CD1c-positive myeloid dendritic cell (primary cell): Measurements from ENCODE around the gene SHLD1.
"Not testable (repeated sequence)": the region's sequence is repeated elsewhere in the genome, so short reads cannot be mapped to it uniquely, and the experiment has no call there.

ENCODE experiments used
- DNase-seq: peaks from one replicate; pipeline ENCODE4 v3.0.0-alpha.2; 2016; ENCODE audit errors: extremely low spot score

Gene SHLD1

DNA sequence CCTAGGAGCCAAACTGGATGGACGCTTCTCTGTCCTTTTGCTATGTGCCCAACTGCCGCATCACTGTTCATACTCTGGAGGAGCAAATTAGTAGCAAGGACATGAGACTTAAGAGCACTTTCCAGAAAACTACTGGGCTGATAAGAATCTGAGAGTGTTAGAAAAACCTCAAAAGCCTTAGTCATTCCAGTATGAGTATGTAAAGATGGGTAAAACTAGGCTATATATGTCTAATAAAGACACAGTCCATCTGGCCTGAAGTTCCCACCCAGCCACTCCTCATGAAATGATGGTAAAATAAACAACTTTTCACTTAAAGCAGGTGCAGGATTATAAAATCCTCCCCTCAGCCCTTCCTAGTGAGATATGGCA, 30.6 kb downstream of the SHLD1 start:
- DNase-seq, result no peak

DNA sequence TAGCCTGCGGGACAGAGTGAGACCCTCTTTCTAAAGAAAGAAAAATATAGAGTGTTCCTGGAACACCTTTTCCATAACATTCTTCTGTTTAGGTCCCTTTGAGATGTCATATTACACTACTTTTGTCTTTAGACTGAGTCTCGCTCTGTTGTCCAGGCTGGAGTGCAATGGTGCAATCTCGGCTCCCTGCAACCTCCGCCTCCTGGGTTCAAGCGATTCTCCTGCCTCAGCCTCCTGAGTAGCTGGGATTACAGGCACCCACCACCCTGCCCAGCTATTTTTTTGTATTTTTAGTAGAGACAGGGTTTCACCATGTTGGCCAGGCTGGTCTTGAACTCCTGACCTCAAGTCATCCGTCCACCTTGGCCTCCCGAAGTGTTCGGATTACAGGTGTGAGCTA, 31.2 kb downstream of the SHLD1 start:
- not testable (repeated sequence) for DNase-seq

DNA sequence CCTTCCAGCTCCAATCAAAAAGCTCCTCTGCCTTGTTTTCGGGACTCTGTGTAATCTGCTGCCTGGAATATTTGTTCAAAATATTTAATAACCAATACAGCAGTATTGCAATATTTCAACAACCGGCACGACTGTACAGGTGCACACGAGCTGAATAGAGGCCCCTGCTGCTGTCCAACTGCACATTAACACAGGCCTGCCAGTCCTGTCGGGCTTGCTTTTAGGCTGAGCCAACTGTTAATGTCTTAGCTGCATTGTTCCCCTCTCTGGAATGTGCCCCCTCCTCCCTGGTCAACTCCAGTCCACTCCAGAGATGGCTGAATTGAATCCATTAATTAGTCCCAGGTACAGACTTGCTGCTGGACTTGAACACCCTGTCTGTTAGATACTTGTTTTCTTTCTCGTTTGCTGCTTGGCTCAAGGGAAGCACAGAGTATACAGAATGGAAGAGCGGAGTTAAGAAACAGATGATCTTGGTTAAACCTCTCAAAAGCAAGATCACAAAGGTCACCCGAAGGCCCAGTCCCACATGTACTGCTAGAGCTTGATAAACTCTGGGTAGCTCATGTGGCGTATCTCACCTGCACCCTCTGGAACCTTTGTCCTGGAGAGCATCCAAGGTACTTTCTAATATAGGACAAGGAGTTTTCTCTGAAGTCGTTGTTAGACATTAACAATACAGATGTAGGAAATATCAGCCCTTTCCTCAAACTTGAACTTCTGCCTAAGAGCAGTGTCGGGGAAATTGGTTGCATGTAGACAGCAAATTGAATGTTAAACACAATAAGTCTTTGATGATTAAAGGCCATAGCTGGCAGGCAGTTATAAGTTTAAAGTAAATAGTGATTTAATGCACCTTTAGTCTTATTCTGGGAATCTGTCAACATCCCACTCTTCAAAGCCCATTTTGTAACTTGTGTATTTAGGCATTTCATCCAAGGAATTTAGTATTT, 31.9 kb downstream of the SHLD1 start:
- DNase-seq, result no peak

DNA sequence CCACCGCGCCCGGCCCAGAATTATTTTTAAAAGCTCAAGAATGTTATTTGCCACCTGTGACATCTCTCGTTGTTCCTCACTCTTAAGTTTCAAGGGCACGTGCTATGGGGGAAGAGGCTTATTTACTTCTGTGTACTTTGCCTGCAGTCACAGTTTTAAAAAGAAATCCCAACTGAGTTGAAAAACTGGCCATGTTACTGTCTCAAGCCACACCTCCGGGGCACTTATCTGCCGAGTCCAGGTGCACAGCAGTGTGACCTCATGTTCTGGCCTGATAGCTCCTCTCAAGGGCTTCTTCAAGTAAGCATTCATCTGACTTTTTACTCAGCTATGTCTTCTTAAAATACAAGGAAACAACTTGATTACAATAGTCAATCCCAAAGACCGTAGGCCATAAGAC, 34.5 kb downstream of the SHLD1 start:
- no peak for DNase-seq

DNA sequence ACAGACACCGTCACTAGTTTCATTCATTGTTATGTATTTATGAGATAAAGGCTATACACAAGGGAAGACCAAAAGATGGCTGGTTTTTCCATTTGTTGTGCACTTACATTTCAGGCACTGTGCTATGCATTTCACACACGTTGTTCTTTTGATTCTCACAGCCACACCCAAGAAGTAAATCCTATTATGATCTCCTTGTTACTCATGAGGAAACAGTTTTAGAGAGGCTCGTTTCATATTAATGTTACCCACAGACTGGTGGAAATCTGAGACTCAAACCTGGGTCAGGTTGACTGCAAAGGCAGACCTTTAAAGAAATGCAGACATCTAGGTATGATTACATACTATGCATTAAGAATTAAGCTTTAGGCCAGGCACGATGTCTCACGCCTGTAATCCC, 34.9 kb downstream of the SHLD1 start:
- DNase-seq, result no peak

DNA sequence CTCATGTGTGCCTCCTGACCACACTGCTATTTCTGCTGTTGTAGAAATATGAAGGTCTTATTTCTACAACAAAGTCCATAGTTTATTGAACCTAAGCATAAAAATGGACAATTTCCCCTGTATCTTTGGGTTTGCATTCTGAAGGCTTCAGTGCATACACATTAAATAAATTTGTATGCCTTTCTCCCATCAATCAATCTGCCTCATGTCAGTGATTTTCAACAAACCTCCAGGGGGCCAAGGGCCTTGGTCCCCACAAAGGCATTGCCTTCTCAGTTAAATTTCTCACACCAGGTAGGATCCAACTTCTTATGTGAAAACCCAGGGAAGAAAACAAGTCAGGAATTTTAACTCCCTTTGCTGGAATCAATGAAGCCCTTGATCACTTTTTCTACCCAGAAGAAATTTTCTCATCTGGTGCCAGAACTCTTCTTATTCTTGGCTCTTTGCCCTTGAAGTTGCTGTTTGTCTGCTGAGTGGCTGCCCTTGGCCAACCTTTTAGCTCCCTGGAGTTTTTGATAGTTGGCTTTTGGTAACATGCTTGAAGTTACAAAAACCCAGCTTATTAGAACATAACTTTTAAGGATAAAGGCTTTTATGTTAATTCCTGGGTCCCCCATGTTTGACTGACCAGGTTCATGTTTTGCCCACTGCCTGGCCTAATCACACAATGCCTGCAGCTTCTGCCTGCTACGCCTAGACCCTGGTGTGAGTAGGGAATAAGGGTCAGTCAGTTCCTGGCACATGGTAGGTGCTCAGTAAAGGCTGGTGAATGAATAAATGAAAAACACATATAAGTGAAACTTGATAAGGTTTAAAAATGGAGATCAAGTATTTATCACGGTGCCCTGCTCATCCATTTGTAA, 37.0 kb downstream of the SHLD1 start:
- DNase-seq, result no peak

DNA sequence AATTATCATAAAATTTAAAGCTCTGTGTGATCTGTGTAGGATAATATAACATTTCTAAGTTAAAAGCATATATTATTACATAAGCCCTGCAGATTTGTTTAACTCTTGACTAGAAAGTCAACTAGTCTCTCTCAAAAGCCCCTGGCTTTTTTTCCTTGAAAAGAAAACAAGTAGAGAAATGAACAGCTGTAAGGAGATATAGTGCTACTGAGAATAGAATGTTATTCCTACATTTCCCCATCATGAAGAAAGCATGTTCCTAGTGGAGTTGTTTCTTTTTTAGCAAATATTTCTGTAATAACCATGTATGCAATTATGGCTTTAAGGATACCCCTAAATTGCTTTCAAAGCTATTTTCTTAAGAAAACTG, 37.6 kb downstream of the SHLD1 start:
- no peak for DNase-seq

DNA sequence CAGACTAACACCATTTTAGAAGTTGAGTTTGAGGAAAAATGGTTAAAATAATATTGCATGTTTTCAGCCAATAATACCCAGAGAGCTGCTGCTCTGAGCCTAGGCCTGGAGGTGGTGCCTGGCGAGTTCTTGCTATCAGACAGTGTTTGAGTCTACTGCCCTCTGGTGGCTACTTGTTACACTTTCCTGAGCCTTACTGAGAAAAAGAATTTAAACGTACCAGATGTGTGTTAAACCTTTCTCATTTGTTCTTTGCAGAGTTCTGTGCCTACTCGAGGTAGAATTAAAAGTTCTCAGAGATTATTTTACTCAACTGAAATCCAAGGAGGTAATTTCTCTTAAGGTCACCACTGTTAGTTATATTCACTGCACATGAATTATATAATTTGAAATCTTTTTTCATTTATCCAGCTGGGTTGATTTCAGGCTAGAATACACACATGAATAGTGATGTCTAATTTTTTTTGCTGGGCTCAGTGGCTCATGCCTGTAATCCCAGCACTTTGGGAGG, 38.2 kb downstream of the SHLD1 start:
- peak; percentile 93 for DNase-seq

DNA sequence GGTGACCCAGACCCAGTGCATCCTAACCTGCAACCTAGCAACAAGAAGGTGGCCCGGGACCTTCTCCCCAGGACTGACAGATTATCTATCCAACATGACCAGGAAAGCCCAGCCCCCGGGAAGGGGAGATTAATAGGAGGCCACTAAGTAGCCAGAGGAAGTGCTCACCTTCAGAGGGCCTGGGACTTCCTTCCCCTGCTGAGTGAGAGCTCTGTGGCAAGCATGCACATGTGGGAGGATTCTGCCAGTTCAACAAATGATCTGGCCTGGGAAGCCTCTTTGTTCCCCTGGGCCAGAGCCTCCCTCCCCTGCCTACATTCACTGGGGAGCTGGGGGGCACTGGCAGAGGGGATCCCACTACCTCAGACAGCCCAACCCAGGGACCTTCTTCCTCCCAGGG, 39.6 kb downstream of the SHLD1 start:
- peak; percentile 35 for DNase-seq

DNA sequence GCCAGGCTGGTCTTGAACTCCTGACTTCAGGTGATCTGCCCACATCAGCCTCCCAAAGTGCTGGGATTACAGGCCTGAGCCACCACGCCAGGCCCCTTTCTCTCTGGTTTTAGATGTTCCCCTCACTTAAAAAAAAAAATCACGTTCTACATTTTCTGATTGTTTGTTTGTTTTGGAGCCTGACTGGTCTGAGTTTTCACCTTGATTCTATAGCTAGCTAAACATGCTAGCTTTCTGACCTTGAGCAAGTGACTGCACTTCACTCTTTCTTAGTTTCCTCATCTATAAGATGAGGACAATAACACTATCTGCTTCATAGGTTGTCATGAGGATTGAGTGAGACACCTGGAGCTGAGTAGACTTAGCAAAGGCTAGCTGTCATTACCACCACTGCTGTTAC, 43.7 kb downstream of the SHLD1 start:
- DNase-seq, result no peak

DNA sequence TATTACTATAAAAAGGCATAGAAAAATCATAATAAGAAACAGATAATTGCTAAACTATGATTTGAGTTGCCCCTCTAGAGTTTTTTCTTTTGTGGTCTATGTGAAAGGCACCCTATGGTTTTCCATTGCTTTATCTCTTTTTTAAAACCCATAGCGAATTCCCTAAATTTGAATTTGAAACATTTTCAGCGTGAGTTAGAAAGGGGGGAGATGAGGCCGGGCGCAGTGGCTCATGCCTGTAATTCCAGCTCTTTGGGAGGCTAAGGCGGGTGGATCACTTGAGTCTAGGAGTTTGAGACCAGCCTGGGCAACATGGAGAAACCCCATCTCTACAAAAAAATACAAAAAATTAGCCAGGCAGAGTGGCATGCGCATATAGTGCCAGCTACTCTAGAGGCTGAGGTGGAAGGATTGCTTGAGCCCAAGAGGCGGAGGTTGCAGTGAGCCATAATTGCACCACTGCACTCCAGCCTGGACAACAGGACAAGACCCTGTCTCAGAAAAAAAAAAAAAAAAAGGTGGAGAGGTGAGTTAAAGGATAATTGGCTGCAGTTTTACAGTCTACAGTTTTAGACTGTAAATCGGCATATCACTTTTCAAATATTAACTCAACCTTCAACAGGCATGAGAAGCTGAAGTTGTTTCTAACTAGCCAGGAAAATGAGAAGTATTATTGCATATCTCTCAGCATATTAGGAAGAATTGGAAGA, 46.3 kb downstream of the SHLD1 start:
- DNase-seq, result no peak

DNA sequence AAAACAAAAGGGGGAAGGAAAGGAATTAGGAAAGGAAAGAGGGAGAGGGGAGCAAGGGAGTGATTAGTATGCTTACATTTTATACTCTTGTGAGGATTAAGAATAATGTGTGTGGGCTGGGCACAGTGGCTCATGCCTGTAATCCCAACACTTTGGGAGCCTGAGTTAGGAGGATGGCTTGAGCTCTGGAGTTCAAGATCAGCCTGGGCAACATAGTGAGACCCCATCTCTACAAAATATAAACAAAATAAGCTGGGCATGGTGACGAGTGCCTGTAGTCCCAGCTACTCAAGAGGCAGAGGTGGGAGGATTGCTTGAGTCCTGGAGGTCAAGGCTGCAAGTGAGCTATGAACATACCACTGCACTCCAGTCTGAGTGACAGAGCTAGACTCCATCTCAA, 47.0 kb downstream of the SHLD1 start:
- no peak for DNase-seq

DNA sequence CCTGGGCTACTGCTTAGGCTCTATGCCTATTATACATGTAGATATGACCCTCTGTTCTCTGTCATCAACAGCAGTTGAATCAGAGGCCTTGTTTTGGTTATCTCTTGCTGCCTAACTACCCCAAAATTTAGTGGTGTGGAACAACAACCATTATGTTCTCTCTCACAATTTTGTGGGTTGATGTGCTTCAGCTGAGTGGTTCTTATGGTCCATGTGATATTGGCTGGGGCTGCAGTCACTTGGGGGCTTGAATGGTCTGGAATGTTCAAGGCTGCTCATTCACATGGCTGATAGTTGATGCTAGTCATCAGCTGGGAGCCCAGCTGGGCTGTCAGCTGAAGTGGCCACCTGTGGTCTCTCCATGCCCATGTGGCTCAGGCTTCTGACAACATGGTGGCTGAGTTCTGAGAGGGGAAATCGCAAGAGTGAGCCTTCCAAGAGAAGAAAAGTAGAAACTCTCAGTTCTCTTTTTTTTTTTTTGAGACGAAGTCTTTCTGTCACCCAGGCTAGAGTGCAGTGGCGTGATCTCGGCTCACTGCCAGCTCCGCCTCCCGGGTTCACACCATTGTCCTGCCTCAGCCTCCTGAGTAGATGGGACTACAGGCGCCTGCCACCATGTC, 47.8 kb downstream of the SHLD1 start:
- DNase-seq, result peak; percentile 68

DNA sequence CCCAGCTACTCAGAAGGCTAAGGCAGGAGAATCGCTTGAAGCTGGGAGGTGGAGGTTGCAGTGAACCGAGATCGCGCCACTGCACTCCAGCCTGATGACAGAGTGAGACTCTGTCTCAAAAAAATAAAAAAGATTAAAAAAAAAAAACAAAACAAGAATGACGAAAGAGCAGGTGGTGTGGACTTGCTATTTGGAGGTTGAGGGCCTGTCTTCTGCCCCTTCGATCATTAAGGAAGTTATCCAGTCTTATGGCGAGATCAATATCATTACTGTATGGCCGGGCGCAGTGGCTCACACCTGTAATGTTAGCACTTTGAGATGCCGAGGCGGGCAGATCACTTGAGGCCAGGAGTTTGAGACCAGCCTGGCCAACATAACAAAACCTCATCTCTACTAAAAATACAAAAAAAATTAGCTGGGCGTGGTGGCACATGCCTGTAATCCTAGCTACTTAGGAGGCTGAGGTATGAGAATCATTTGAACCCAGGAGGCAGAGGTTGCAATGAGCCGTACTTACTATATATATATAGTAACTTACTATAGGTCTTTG, 53.6 kb downstream of the SHLD1 start:
- DNase-seq, result not testable (repeated sequence)

DNA sequence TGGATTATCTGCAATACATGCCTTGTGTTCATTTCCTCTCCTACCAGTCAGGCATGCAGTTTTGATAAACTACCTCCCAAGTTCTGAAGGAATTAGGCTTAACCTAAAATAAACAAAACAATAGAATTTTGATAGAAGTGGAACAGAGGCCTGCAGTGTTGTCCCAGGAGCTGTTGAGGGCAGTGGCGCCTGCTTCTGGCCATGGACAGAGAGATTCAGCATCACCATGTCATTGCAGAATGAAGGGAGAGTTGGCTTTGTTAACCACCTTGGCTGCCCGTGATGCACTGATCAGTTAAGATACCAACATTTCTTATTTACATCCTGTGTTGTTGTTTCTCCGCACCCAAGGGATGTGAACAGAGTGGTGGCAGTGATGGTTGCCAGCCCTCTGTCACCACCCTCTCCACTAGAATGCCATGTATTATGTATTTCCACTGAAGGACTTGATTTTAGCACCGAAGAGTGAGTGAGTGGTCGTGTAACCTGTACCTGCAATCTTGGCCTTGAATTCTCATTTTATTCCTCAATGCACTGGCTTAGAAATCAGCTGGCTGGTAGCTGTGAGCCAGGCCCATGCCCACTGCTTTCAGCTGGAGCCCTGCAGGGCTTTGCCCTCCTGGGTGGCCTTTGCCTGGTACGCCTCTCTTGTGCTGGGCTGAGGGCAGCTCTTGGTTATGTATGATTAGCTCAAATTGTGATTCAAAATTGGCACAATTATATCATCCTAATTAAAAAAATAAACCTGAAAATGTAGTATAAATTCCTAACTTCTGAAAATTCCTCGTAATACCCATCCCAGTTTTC, 56.5 kb downstream of the SHLD1 start:
- no peak for DNase-seq

DNA sequence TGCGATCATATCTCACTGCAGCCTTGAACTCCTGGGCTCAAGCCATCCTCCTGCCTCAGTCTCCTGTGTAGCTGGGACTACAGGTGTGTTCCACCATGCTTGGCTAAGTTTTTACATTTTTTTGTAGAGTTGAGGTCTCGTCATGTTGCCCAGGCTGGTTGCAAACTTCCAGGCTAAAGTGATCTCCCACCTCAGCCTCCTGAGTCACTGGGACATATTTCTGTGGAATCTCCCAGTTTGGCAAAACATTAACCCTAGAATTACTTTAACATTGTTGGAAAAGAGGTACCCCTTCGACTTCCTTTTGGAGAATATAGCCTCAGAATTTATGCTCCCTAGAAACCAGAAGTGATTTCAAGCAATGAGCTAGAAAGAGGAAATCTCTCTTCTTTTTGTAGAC, 57.2 kb downstream of the SHLD1 start:
- DNase-seq, result no peak

DNA sequence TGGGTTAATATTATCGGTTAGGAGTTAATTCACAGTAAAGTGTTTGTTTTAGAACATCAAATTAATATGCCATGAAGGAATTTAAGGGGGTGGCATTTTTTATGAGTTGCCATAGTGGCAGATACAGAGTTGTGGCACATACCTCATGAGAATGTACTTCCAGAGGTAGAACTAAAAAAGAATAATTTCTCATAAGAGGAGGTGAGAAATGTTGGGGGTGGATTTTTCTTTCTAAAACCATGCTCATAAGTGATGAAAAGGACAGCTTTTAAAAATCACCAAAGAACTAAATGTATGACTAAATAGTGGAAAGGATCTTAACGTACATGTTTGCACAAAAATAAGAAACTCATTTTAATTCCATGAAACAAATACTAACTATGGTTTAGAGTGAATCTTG, 58.7 kb downstream of the SHLD1 start:
- no peak for DNase-seq

DNA sequence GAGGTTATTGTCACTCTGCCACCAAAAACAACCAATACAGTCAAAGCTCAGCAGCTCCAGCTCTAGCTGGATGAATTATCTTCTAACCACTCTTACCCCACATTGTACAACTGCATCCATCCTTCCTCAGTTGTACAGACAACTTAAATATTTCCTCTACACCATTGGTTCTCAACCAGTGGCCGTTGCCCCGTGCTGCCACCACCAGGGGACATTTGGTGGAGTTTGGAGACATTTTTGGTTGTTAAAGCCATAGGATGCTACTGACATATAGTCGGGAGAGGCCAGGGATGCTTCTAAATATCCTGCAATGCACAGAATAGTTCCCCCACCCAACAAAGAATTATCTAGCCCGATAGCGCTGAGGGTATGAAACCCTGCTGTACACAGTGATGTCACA, 59.3 kb downstream of the SHLD1 start:
- no peak for DNase-seq

DNA sequence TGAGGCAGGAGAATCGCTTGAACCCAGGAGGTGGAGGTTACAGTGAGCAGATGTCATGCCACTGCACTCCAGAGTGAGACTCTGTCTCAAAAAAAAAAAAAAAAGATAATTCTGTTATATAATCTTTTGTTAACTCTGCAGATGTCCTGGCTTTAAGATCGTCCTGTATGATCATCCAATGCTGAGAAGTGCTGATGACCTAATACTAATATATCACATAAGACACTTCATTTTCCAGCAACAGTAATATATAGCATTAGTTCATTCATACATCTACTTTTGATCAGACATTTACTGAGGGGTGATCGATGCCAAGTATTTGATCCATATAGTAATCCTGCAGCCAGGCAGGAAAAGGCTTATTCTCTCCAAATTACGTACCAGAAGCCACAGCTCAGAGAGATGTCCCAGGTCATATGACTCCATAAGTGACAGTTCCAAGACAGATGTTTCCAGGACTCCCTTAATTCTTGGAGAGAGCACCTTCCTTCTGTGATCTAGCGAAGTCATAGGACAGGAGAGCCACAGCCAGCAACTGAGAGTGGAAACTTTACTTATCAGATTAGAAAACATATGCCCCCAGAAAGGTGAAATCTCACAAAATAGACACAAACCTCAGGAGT, 60.7 kb downstream of the SHLD1 start:
- DNase-seq, result no peak

DNA sequence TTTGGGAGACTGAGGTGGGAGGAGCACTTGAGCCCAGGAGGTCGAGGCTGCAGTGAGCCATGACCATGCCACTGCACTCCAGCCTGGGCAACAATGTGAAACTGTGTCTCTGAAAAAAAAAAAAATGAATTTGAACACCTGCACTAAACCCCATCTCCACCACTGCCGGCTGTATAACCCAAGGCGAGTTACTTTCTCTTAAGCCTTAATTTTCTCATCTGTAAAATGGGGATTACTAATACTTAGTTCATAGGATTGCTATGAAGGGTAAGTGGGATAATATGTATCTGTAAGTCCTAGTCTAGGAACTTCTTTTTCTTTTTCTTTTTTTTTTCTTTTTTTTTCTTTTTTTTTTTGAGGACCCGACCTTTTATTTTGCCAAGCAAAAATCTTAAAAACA, 61.5 kb downstream of the SHLD1 start:
- no peak for DNase-seq
